GM12874 (cell line): ENCODE results near the gene ATP1B3.

Source experiments
- TF ChIP-seq, protein P1 (sequence below): IDR thresholded peaks from 2 replicates; pipeline ENCODE4 v1.5.1; 2011; ENCODE audit warnings: low read depth, mild to moderate bottlenecking, control low read depth, low read length, moderate library complexity; ENCODE audit not compliant: insufficient read depth

The ATP1B3 gene

DNA sequence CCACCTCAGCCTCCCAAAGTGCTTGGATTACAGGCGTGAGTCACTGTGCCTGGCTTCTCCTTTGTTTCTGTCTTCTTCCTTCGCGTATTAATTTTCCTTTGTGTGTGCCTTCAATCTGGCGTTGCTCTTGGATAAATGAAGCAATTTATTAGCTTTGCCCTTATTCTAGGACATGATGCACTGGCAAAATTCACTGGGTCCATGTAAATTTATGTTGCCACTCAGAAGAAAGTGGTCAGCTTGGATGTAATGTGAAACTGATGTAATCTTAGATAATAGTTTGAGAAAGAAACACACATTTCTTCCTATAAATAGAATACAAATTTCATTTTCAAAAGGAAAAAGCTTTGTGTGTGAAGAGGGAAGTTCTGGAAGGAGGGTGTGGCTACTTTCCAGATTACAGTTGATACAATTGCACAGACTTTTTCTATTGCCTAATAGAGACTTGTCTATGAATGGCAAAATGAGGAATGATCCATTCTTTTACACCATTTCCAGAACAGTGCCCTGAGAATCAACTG lies 23.3 kb upstream of the ATP1B3 start:
- TF ChIP-seq, protein P1, sequence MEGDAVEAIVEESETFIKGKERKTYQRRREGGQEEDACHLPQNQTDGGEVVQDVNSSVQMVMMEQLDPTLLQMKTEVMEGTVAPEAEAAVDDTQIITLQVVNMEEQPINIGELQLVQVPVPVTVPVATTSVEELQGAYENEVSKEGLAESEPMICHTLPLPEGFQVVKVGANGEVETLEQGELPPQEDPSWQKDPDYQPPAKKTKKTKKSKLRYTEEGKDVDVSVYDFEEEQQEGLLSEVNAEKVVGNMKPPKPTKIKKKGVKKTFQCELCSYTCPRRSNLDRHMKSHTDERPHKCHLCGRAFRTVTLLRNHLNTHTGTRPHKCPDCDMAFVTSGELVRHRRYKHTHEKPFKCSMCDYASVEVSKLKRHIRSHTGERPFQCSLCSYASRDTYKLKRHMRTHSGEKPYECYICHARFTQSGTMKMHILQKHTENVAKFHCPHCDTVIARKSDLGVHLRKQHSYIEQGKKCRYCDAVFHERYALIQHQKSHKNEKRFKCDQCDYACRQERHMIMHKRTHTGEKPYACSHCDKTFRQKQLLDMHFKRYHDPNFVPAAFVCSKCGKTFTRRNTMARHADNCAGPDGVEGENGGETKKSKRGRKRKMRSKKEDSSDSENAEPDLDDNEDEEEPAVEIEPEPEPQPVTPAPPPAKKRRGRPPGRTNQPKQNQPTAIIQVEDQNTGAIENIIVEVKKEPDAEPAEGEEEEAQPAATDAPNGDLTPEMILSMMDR, result no peak

- TF ChIP-seq, protein P1, result no peak
These were observed 22.7 kb upstream of the ATP1B3 start for GRCh38 chr3:141853629-141854168.

- TF ChIP-seq, protein P1, result no peak
These were observed 21.8 kb upstream of the ATP1B3 start for GRCh38 chr3:141854599-141854998.

DNA sequence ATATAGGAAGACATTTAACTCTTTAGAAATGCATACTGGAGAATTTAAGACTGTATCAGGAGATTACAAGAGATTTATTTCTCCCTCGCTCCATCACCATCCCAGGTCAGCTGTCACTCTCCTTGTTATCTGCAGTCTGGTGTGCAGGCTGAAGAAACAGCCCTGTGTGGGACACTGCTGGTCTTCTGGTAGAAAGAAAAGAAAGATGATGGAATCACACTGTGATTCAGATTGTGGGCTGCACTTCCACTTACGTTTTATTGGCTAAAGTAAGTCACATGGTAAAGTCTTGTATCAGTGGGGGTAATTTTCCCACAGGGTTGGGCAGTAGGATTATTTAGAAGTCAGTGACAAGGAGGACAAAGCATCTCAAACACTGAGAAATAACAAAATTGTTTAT lies 18.1 kb upstream of the ATP1B3 start:
- TF ChIP-seq, protein P1, result no peak

DNA sequence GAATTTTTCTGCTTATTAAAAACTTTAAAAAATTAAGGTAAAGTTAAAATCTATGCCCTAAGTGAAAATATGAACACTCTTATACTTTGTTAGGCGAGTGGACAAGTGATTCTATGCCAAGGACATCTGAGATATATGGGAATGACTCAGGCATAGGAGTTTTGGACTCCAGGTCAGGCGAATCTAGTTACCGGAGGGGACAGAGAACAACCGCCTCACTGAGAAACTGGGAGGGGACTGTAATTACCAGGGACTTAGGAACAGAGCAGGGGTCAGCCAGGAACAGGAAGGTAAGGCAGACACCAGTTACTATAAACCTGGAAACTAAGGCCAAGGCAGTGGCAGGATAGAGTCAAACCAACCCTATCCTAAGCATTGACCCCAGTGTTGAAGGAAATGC lies 16.8 kb upstream of the ATP1B3 start:
- TF ChIP-seq, protein P1, result no peak

DNA sequence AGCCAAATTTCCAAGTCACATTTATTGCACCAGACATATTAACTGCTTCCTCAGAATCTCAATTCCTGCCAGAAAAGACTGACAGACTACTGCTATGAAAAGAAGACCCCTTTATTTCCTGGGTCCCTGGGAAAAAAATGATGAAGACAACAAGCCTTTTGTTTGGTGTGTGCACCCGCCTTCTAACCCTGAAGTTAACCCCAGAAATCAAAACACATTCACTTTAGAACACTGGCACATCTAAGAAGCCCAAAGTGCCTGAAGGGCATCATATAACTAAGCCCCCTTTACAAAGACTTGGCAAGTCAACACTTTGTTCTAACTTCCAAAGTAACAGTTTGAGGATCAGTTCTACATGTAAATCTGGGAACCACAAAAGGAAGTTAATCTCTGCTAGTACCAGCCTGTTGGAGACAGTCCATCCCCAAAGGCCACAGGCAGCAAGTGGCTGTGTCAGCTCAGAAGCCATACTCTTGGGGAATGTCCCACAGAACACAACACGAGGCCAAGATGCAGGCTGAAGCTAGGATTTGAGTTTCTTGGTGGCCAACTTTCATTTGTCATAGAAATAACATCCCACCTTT lies 16.3 kb upstream of the ATP1B3 start:
- TF ChIP-seq, protein P1, result no peak

DNA sequence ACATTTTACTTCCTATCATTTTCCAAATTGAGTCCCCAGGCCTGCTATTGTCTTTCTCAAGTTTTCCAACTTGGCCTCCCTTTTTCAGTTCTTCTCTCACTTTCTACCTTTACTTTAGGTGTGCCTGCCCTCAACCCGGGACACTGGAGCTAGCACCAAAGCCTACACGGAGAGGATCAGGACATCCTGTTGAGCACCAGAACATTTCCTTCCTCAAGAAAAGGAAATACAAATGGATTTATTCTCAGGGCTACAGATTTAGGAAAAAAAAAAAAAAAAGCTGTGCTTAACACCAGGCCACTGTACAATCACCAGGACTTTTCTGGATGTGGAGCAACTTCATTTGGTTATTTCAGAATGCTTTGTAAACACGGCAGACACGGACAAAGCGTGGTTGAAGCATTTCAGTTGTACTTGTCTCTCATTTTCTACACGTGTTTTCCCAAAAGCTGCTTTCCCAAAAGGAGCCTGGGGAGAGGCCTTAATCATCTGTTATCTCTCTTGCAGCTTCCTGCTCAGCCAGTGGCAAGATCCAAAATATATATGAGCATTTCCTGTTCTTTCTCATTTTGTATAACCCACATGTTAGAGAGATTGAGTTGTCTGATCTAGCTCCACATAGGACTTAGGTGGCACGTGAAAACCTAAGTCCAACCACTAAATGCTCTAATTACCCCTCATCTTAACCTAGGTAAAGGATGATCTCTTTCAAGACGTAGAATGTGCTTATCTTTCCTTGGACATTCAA lies 15.5 kb upstream of the ATP1B3 start:
- TF ChIP-seq, protein P1, result no peak
